Vagina (tissue), 2 donors: ENCODE measurements around the gene KLHL25. TPM values are rescaled to one million over a fixed set of nuclear protein-coding genes. Genes with fewer than 3 reads are reported as not detected.

ENCODE experiments used
- DNase-seq, 2 donors: peaks; one replicate each; pipeline ENCODE4 v3.0.0-alpha.2; 2017; ENCODE audit errors: extremely low spot score in 2 of 2
- H3K27ac ChIP-seq: fragments of 200-600 bp; sonication (generic); one replicate; pipeline ENCODE4 v1.5.1; 2019
- H3K27me3 ChIP-seq: fragments of 200-600 bp; sonication (generic); one replicate; pipeline ENCODE4 v1.5.1; 2019
- H3K36me3 ChIP-seq, 2 donors: fragments of 200-600 bp; sonication (generic); one replicate each; pipeline ENCODE4 v1.5.1; 2017 to 2019
- H3K4me1 ChIP-seq: fragments of 200-600 bp; sonication (generic); one replicate; pipeline ENCODE4 v1.5.1; 2019
- H3K4me3 ChIP-seq, 2 donors: fragments of 200-600 bp; sonication (generic); 1 replicate in 1 of 2; 2 replicates in 1 of 2; pipeline ENCODE4 v1.5.1; 2016 to 2019
- H3K9me3 ChIP-seq: fragments of 200-600 bp; sonication (generic); one replicate; pipeline ENCODE4 v1.5.1; 2019
- POLR2A ChIP-seq, 2 donors: fragments of 450-650 bp; IDR thresholded peaks; one replicate each; pipeline ENCODE4 v1.6.1; 2017; ENCODE audit warnings: antibody characterized with exemption in 2 of 2, mild to moderate bottlenecking in 2 of 2, moderate library complexity in 2 of 2
- POLR2AphosphoS5 ChIP-seq, 2 donors: sonication (generic); formaldehyde crosslinking; IDR thresholded peaks; one replicate each; pipeline ENCODE4 v1.9.0; 2017; ENCODE audit warnings: antibody characterized with exemption in 2 of 2, mild to moderate bottlenecking in 2 of 2, low read depth in 1 of 2; ENCODE audit not compliant: insufficient read depth in 1 of 2
- intact Hi-C: fragments of 100-400 bp; cut with DNase I; formaldehyde crosslinking; loops from one replicate; pipeline ENCODE4 v1.15.1; 2023
- total RNA-seq: library from RNA; depleted of rRNA; stranded (reverse); fragments of >200 nt; gene quantifications from one replicate; pipeline ENCODE4 v1.2.3, GENCODE V29; 2016
- TF ChIP-seq, protein P1 (sequence below), 3 experiments: fragments of 450-650 bp in 2 of 3; fragments of 200-600 bp in 1 of 3; sonication (generic) in 1 of 3; IDR thresholded peaks; one replicate each; pipeline ENCODE4 v1.5.1; 2017 to 2019; ENCODE audit warnings: antibody characterized with exemption in 3 of 3, mild to moderate bottlenecking in 2 of 3, moderate library complexity in 2 of 3

Gene KLHL25
- total RNA-seq, 1 donor from 2014 or later: 9.6 TPM

GRCh38 chr15:85771271-85771670 is 23.5 kb downstream of the KLHL25 start:
- Histone ChIP-seq H3K27me3 (no peaks in the 10 kb centered on the region), H3K4me3 (no peak overlapping the region), H3K4me1 (peaks cover 42% of the 10 kb centered on the region), H3K9me3 (no peaks in the 10 kb centered on the region), H3K36me3 (no peaks in the 10 kb centered on the region), H3K27ac (peak overlapping the region; percentile 72)
- intact Hi-C loops: no loop called here
- DNase-seq: no peak
- no peak for TF ChIP-seq POLR2A (IDR thresholded peaks at IDR 0.05)

DNA sequence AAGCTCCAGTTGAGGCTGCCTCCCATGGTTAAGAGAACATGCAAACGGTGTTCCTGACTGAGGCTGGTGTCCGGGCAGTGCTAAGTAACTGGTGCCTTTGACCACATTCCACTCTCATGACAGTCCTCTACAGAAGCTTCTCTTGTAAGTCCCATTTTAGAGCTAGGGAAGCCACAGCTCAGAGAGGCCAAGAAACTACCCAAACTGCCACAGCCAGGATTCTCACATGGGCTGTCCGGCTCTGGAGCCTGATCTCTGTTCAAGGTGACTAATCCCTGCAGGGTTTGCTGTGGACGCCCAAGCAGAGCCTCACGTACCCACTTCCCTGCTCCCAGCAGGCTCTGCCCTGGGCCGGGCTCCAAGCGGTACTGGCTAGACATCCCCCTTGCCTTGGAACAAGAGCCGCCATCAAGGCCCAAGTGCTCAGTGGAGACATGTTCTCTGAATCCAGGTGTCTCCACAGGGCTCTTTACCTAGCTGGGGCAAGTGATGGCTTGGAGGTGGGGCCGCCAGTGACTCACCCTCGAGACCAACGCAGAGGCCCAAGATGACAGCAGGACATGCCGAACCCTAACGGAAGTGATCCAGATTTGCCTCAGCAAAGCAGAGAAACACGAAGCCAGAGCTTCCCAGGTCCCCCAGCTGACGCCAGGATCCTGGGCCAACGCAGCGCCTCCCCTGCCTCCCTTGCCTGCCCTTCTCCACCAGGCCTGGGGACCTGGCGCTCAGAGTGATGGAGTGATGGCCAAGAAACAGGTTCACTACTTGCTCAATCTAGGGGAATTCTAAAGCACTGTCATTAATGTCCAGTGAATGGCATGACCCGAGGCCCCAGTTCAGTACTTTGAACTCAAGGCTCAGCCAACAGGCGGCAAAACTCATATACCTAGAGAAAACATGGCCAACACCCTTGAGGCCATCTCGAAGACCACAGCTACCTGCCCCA is 24.4 kb downstream of the KLHL25 start:
- Histone ChIP-seq H3K4me1 (peaks cover 44% of the 10 kb centered on the region), H3K27ac (peak overlapping the region; percentile 72), H3K9me3 (no peaks in the 10 kb centered on the region), H3K4me3 (no peak overlapping the region), H3K36me3 (no peaks in the 10 kb centered on the region), H3K27me3 (no peaks in the 10 kb centered on the region)
- DNase-seq: no peak
- TF ChIP-seq POLR2A (IDR thresholded peaks at IDR 0.05) (no peak), POLR2AphosphoS5 (IDR thresholded peaks at IDR 0.05; ENCODE audit: insufficient read depth in 1 of 2, low read depth in 1 of 2) (peak in 1 of 2 donors; percentile 24)
- TF ChIP-seq, protein P1, sequence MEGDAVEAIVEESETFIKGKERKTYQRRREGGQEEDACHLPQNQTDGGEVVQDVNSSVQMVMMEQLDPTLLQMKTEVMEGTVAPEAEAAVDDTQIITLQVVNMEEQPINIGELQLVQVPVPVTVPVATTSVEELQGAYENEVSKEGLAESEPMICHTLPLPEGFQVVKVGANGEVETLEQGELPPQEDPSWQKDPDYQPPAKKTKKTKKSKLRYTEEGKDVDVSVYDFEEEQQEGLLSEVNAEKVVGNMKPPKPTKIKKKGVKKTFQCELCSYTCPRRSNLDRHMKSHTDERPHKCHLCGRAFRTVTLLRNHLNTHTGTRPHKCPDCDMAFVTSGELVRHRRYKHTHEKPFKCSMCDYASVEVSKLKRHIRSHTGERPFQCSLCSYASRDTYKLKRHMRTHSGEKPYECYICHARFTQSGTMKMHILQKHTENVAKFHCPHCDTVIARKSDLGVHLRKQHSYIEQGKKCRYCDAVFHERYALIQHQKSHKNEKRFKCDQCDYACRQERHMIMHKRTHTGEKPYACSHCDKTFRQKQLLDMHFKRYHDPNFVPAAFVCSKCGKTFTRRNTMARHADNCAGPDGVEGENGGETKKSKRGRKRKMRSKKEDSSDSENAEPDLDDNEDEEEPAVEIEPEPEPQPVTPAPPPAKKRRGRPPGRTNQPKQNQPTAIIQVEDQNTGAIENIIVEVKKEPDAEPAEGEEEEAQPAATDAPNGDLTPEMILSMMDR (IDR thresholded peaks at IDR 0.05): no peak
- intact Hi-C loops: no loop called here

DNA sequence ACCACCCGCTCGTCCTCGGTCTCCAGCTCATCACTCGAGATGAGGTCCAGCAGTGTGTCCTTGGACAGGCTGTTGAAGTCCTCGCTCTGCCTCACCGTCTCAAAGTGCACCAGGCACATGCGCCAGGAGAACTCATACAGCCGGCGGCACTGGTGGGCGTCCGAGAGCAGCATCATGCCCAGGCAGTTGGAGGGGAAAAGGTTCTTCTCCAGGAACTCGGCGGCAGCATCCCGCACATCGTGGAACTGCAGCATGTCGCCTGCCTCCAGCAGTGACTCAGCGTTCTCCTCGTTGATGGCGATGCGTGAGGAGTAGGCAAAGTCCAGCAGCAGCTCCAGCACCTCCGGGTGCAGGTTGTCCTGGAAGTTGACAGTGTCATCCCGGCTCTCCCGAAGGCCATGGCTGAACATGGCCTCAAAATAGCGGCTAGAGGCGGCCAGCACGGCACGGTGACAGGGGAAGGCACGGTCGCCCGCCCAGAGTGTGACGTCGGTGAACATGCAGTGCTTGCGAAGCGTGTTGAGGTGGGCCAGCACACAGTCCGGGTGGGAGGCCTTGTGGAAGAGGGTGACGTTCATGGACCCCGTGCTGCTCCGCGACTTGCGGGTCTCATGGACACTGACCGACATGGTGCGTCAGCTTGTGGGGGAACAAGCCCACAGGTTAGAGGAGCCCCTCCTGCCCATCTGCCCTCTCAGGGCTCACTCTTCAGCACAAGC is 25.4 kb downstream of the KLHL25 start:
- Histone ChIP-seq H3K4me1 (peaks cover 50% of the 10 kb centered on the region), H3K27me3 (no peaks in the 10 kb centered on the region), H3K36me3 (no peaks in the 10 kb centered on the region), H3K9me3 (no peaks in the 10 kb centered on the region), H3K27ac (no peak overlapping the region), H3K4me3 (no peak overlapping the region)
- intact Hi-C loops: no loop called here
- TF ChIP-seq, protein P1 (IDR thresholded peaks at IDR 0.05): no peak
- TF ChIP-seq POLR2A (IDR thresholded peaks at IDR 0.05) (no peak), POLR2AphosphoS5 (IDR thresholded peaks at IDR 0.05; ENCODE audit: insufficient read depth in 1 of 2, low read depth in 1 of 2) (no peak)
- no peak for DNase-seq

GRCh38 chr15:85768595-85769168 is 26.0 kb downstream of the KLHL25 start:
- intact Hi-C loops: no loop called here
- no peaks in the 10 kb centered on the region for H3K36me3 ChIP-seq
- no peaks in the 10 kb centered on the region for H3K9me3 ChIP-seq
- H3K4me1 ChIP-seq: peaks cover 54% of the 10 kb centered on the region
- DNase-seq: no peak
- no peaks in the 10 kb centered on the region for H3K27me3 ChIP-seq
- no peak overlapping the region for H3K4me3 ChIP-seq
- no peak overlapping the region for H3K27ac ChIP-seq
- TF ChIP-seq POLR2A (IDR thresholded peaks at IDR 0.05) (no peak), POLR2AphosphoS5 (IDR thresholded peaks at IDR 0.05; ENCODE audit: insufficient read depth in 1 of 2, low read depth in 1 of 2) (no peak)
- TF ChIP-seq, protein P1 (IDR thresholded peaks at IDR 0.05): no peak

DNA sequence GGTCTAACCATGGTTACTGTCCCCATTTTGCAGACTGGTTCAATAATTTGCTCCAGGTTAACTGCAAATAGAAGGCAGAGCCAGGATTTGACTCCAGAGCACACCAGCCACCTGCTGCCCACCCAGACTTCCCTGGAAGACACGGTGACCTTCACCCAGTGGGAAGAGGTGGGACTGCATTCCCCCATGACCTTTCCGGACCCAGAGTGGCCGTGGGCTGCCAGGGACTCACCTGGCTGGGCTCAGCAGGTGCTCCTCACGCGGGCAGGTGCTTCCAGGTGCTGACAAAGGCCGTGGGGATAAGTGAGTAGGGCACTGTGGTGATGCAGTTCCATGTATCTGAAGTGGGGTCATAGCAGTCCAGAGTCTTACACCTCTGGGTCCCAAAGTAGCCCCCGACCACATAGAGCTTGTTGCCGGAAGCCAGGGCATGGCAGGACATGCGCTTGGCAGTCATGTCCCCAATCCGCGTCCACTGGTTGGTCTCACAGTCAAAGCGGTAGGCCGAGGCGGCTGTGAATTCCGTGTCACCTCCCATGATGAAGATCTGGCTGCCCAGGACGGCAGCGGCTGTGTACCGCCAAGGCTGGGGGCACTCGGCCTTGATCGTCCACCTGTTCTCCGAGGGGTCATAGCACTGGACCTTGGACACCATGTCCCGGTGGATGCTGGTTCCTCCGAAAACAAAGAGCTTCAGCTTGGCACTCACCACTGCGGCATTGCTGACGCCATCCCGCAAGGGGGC is 26.8 kb downstream of the KLHL25 start:
- H3K27ac ChIP-seq: no peak overlapping the region
- no peaks in the 10 kb centered on the region for H3K36me3 ChIP-seq
- H3K4me3 ChIP-seq: no peak overlapping the region
- H3K27me3 ChIP-seq: no peaks in the 10 kb centered on the region
- no peak for DNase-seq
- peaks cover 53% of the 10 kb centered on the region for H3K4me1 ChIP-seq
- H3K9me3 ChIP-seq: no peaks in the 10 kb centered on the region
- intact Hi-C loops: no loop called here
- TF ChIP-seq POLR2AphosphoS5 (IDR thresholded peaks at IDR 0.05; ENCODE audit: insufficient read depth in 1 of 2, low read depth in 1 of 2): no peak
- TF ChIP-seq POLR2A (IDR thresholded peaks at IDR 0.05): no peak
- TF ChIP-seq, protein P1 (IDR thresholded peaks at IDR 0.05): no peak
